Lower lobe of right lung (tissue), 2 donors: Measurements from ENCODE around the gene LRRC73. TPM values are rescaled to one million over a fixed set of nuclear protein-coding genes. Genes with fewer than 3 reads are reported as not detected.

Experiments
- ATAC-seq, 2 donors: fragments of 200-7000 bp; cut with Tn5 transposase; one replicate each; pipeline ENCODE4 v1.9.1; 2020 to 2022; ENCODE audit warnings: mild to moderate bottlenecking in 2 of 2, moderate library complexity in 2 of 2
- DNase-seq: peaks from one replicate; pipeline ENCODE4 v3.0.0-alpha.2; 2020
- H3K27ac ChIP-seq: fragments of 200-600 bp; one replicate; pipeline ENCODE4 v1.8.0; 2022
- H3K27me3 ChIP-seq: fragments of 200-600 bp; one replicate; pipeline ENCODE4 v1.8.0; 2022; ENCODE audit warnings: low read depth
- H3K36me3 ChIP-seq: fragments of 200-600 bp; one replicate; pipeline ENCODE4 v1.8.0; 2022; ENCODE audit warnings: mild to moderate bottlenecking
- H3K4me1 ChIP-seq: fragments of 200-600 bp; one replicate; pipeline ENCODE4 v1.8.0; 2022
- H3K4me3 ChIP-seq: fragments of 200-600 bp; one replicate; pipeline ENCODE4 v1.8.0; 2022; ENCODE audit warnings: mild to moderate bottlenecking
- H3K9me3 ChIP-seq: fragments of 200-600 bp; one replicate; pipeline ENCODE4 v1.8.0; 2022
- CTCF ChIP-seq: fragments of 200-600 bp; IDR thresholded peaks from one replicate; pipeline ENCODE4 v1.8.0; 2022; ENCODE audit warnings: antibody characterized with exemption, mild to moderate bottlenecking
- intact Hi-C: fragments of 100-400 bp; cut with DNase I; formaldehyde crosslinking; loops from one replicate; pipeline ENCODE4 v1.11.0; 2022
- total RNA-seq: library from RNA; stranded (reverse); fragmentation: NEBNext Ultra II Directional; extraction: Animal tissue kit (Norgen Biotek cat#: 25700); gene quantifications from one replicate; pipeline ENCODE4 v1.2.1, GENCODE V29; 2021
- donor health status: DM: no; HTN: yes; CAD: no; lungs with severe emphysema.

The LRRC73 gene
- total RNA-seq, 1 donor from 2014 or later, result 1.6 TPM

DNA sequence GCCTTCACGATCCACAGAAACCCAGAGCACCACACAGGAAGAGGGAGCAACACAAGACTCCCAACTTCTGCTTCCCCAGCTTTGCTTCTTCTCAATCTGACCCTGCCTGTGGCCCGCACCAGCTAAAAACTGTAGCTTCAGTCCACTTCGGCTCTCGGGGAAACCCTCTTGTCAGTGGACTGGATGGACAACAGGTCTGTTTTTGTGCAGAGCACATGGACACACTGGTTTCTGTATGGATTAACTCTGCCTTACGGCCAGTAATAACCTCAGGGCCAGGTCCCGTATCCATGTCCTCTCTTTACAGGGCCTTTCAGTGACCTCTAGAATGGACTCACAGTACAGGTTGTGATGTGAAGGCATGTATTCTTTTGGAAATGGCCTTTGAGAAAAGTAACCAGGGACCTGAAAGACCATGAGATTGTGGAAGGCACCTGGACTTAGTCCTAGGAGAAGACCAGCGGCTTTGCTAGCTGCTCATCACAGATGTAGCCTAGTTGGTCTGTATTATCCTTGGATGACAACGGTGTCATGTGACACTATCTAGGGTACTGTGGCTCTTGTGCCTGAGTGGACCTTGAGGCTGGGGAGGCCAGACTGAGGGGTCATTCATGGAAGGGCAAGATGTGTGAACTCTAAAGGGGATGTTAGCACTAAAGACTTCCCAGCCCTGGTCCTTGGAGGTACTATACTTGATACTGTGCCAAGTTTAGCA, 12.6 kb upstream of the LRRC73 start:
- peaks cover 88% of the 10 kb centered on the region for H3K36me3 ChIP-seq
- H3K27ac ChIP-seq, result no peak overlapping the region
- H3K4me3 ChIP-seq, result no peak overlapping the region
- intact Hi-C loops, result no loop called here
- no peaks in the 10 kb centered on the region for H3K27me3 ChIP-seq
- peaks cover 12% of the 10 kb centered on the region for H3K4me1 ChIP-seq
- no peak for DNase-seq
- ATAC-seq, result no peak
- TF ChIP-seq CTCF, result no peak
- H3K9me3 ChIP-seq, result no peaks in the 10 kb centered on the region

DNA sequence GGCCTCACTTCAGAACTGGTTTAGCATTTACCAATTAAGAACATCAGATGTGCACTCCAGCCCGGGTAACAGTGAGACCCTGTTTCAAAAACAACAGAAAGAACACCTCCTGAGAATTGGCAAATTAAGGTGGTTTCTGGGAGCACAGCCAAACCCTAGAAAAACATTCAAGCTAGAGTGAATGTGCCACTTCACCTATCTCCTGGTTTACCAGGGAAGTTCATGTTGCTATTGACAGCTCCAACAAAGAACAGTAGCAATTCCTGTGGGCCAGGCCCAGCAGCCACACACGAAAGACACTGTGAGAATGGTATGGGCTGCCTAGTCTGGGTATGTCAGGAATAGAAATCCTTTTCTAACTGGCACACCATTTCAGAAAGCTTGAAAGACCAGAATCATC, 11.7 kb upstream of the LRRC73 start:
- H3K4me3 ChIP-seq, result no peak overlapping the region
- H3K27me3 ChIP-seq, result no peaks in the 10 kb centered on the region
- no peak overlapping the region for H3K27ac ChIP-seq
- H3K4me1 ChIP-seq, result peaks cover 18% of the 10 kb centered on the region
- DNase-seq, result no peak
- no peak for TF ChIP-seq CTCF
- intact Hi-C loops, result no loop called here
- ATAC-seq, result no peak
- no peaks in the 10 kb centered on the region for H3K9me3 ChIP-seq
- H3K36me3 ChIP-seq, result peaks cover 80% of the 10 kb centered on the region

GRCh38 chr6:43520097-43520496, 10.0 kb upstream of the LRRC73 start:
- H3K4me3 ChIP-seq, result no peak overlapping the region
- no peak overlapping the region for H3K27ac ChIP-seq
- no peaks in the 10 kb centered on the region for H3K27me3 ChIP-seq
- intact Hi-C loops, result no loop called here
- H3K4me1 ChIP-seq, result peaks cover 29% of the 10 kb centered on the region
- ATAC-seq, result no peak
- TF ChIP-seq CTCF, result no peak
- H3K9me3 ChIP-seq, result no peaks in the 10 kb centered on the region
- no peak for DNase-seq
- H3K36me3 ChIP-seq, result peaks cover 70% of the 10 kb centered on the region

DNA sequence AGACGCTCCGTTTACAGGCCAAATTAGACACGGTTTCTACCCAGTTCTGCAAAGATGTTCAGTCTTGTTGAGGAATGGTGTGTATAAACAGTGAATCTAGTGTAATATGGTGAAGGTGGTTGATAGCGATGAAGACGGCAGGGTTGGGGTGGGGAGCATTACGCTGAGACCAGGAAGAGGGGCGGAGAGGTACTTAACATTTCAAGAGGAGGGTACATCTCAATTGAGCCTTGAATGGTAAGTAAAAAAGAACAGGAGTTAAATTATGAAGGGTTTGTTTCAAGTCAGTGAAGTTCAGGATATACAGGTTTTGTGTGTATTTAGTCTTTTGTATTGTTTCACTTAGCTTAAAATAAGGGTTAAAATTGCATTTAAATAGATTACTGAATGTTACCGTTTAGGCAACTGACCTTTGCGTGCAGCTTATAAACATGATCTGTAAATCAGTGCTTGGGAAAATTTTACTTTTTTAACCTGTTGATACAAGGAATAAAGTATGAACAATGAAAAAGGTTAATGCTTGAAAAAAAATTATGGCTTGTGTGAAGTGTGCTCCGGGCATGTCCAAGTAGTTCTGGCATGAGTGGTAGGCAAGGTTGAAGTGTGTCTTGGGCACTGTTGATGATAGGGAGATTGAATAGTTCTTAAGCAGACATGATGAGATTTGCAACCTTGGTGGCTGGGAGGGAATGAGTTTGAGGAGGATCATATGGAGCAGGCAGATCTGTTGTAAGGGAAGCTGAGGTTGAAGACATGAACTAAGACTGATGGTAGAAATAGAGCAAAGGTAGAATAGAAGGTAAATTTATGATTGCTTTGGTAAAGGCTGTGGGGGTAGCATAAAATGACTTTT, 7.6 kb upstream of the LRRC73 start:
- peak in 1 of 2 donors; percentile 4 for ATAC-seq
- intact Hi-C loops, result no loop called here
- Histone ChIP-seq H3K27me3 (no peaks in the 10 kb centered on the region), H3K4me1 (peaks cover 45% of the 10 kb centered on the region), H3K9me3 (no peaks in the 10 kb centered on the region), H3K36me3 (peaks cover 70% of the 10 kb centered on the region), H3K4me3 (peak overlapping the region; percentile 97), H3K27ac (peak overlapping the region; percentile 91)
- no peak for DNase-seq
- no peak for TF ChIP-seq CTCF

DNA sequence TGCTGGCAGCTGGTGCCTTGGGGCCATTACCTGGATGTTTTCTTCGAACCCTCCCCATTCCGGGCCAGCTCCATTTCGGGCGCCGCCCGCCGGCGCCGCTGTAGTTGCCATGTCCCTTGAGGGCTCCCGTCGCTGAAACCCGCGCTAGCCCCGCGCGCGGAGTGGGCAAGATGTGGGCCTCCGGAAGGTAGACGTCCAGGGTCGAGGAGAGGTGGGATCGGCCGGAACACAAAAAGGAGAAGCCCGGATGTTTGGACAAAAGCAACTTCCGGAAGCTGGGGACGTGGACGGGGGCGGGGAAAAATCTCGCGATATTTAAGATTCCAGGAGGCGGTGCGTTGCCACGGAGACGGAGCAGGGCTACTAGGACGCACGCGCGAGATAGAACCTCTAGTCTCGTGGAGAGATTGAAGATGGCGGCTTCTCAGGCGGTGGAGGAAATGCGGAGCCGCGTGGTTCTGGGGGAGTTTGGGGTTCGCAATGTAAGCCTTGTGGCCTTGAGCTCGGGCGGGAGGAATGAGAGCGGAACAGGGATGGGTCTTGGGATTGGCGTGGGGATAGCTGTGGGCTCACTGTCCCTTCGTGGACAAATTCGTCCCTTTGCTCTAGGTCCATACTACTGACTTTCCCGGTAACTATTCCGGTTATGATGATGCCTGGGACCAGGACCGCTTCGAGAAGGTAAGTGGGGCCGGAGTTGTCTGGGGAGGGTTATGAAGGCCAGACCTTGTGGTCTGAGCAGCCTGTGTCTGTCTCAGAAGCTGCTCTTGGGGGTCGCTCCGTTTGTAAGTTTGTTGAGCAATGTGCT, 6.8 kb upstream of the LRRC73 start, which contains the start of the genes POLR1C and YIPF3:
POLR1C (plus strand) TSS at position 393 of the 808 bp plus-strand sequence; CDS start at position 414, 21 bp downstream.
YIPF3 (minus strand) TSS at position 230 of the 808 bp plus-strand sequence; CDS start at position 111, 119 bp downstream.
- H3K4me3 ChIP-seq, result peak within 1 kb of the TSS; percentile 97
- intact Hi-C loops, result no loop called here
- no peaks in the 10 kb centered on the region for H3K27me3 ChIP-seq
- TF ChIP-seq CTCF, result no peak
- peak; percentile 98 for DNase-seq
- peak; percentile 96 to 98 for ATAC-seq
- H3K4me1 ChIP-seq, result peaks cover 45% of the 10 kb centered on the region
- peak within 1 kb of the TSS; percentile 91 for H3K27ac ChIP-seq
- no peaks in the 10 kb centered on the region for H3K9me3 ChIP-seq
- H3K36me3 ChIP-seq, result peaks cover 70% of the 10 kb centered on the region
